Measurements from ENCODE around the gene ZNFX1.

Gene ZNFX1

GRCh38 chr20:49292010-49292409, 14.2 kb upstream of the ZNFX1 start:
- DNase-seq (ENCODE audit: low spot score) = no peak

- DNase-seq (ENCODE audit: low spot score) = no peak
These were observed 13.3 kb upstream of the ZNFX1 start for GRCh38 chr20:49291200-49291599.

GRCh38 chr20:49290608-49291191, 12.8 kb upstream of the ZNFX1 start:
- no peak for DNase-seq (ENCODE audit: low spot score)

GRCh38 chr20:49288784-49289696, 11.2 kb upstream of the ZNFX1 start:
- no peak for DNase-seq (ENCODE audit: low spot score)

- no peak for DNase-seq (ENCODE audit: low spot score)
These were observed 10.4 kb upstream of the ZNFX1 start for GRCh38 chr20:49288250-49288751.

GRCh38 chr20:49287555-49288249, 9.8 kb upstream of the ZNFX1 start:
- no peak for DNase-seq (ENCODE audit: low spot score)

- DNase-seq (ENCODE audit: low spot score) = no peak
These were observed 9.1 kb upstream of the ZNFX1 start for GRCh38 chr20:49286689-49287551.

GRCh38 chr20:49285813-49286494, 8.1 kb upstream of the ZNFX1 start:
- no peak for DNase-seq (ENCODE audit: low spot score)

- no peak for DNase-seq (ENCODE audit: low spot score)
These were observed 7.4 kb upstream of the ZNFX1 start for GRCh38 chr20:49285233-49285668.

- no peak for DNase-seq (ENCODE audit: low spot score)
These were observed 7.0 kb upstream of the ZNFX1 start for GRCh38 chr20:49284818-49285217.

GRCh38 chr20:49283703-49284625, 6.1 kb upstream of the ZNFX1 start:
- no peak for DNase-seq (ENCODE audit: low spot score)

GRCh38 chr20:49283176-49283702, 5.4 kb upstream of the ZNFX1 start:
- DNase-seq (ENCODE audit: low spot score) = no peak

- no peak for DNase-seq (ENCODE audit: low spot score)
These were observed 4.8 kb upstream of the ZNFX1 start for GRCh38 chr20:49282584-49283171.

- no peak for DNase-seq (ENCODE audit: low spot score)
These were observed 4.1 kb upstream of the ZNFX1 start for GRCh38 chr20:49281913-49282467.

- DNase-seq (ENCODE audit: low spot score) = no peak
These were observed 3.4 kb upstream of the ZNFX1 start for GRCh38 chr20:49281059-49281912.

- DNase-seq (ENCODE audit: low spot score) = no peak
These were observed 2.7 kb upstream of the ZNFX1 start for GRCh38 chr20:49280463-49281058.

- DNase-seq (ENCODE audit: low spot score) = no peak
These were observed 2.0 kb upstream of the ZNFX1 start for GRCh38 chr20:49279677-49280462.

Data from kidney capillary endothelial cell (primary cell).